ENCODE data around the gene RASGRF1.
"Not testable (repeated sequence)": the region's sequence is repeated elsewhere in the genome, so short reads cannot be mapped to it uniquely, and the experiment has no call there.

The RASGRF1 gene

GRCh38 chr15:78931439-78932257 lies 158.9 kb downstream of the RASGRF1 start:
- DNase-seq (ENCODE audit: low spot score): no peak

GRCh38 chr15:78930577-78931388 lies 159.8 kb downstream of the RASGRF1 start:
- DNase-seq (ENCODE audit: low spot score): no peak

- no peak for DNase-seq (ENCODE audit: low spot score)
These were observed 160.9 kb downstream of the RASGRF1 start for GRCh38 chr15:78929536-78930264.

- DNase-seq (ENCODE audit: low spot score): no peak
These were observed 161.9 kb downstream of the RASGRF1 start for GRCh38 chr15:78928616-78929093.

GRCh38 chr15:78928176-78928575 lies 162.4 kb downstream of the RASGRF1 start:
- DNase-seq (ENCODE audit: low spot score): not testable (repeated sequence)

GRCh38 chr15:78927077-78927790 lies 163.3 kb downstream of the RASGRF1 start:
- DNase-seq (ENCODE audit: low spot score): no peak

- no peak for DNase-seq (ENCODE audit: low spot score)
These were observed 164.4 kb downstream of the RASGRF1 start for GRCh38 chr15:78925956-78926743.

- no peak for DNase-seq (ENCODE audit: low spot score)
These were observed 165.4 kb downstream of the RASGRF1 start for GRCh38 chr15:78925076-78925624.

- DNase-seq (ENCODE audit: low spot score): no peak
These were observed 166.9 kb downstream of the RASGRF1 start for GRCh38 chr15:78923480-78924360.

- DNase-seq (ENCODE audit: low spot score): no peak
These were observed 167.6 kb downstream of the RASGRF1 start for GRCh38 chr15:78923015-78923414.

GRCh38 chr15:78922527-78922926 lies 168.1 kb downstream of the RASGRF1 start:
- no peak for DNase-seq (ENCODE audit: low spot score)

- DNase-seq (ENCODE audit: low spot score): no peak
These were observed 168.6 kb downstream of the RASGRF1 start for GRCh38 chr15:78921940-78922339.

GRCh38 chr15:78921517-78921916 lies 169.1 kb downstream of the RASGRF1 start:
- no peak for DNase-seq (ENCODE audit: low spot score)

GRCh38 chr15:78917888-78918287 lies 172.7 kb downstream of the RASGRF1 start:
- DNase-seq (ENCODE audit: low spot score): no peak

- DNase-seq (ENCODE audit: low spot score): no peak
These were observed 174.5 kb downstream of the RASGRF1 start for GRCh38 chr15:78916088-78916487.

GRCh38 chr15:78915341-78916087 lies 175.1 kb downstream of the RASGRF1 start:
- no peak for DNase-seq (ENCODE audit: low spot score)

GRCh38 chr15:78914027-78914764 lies 176.4 kb downstream of the RASGRF1 start:
- no peak for DNase-seq (ENCODE audit: low spot score)

GRCh38 chr15:78913012-78913411 lies 177.6 kb downstream of the RASGRF1 start:
- no peak for DNase-seq (ENCODE audit: low spot score)
